Thyroid gland (tissue), 4 donors: Measurements from ENCODE around the gene TNPO3. TPM values are rescaled to one million over a fixed set of nuclear protein-coding genes. Genes with fewer than 3 reads are reported as not detected.

Experiments
- DNase-seq, 2 donors: peaks; one replicate each; pipeline ENCODE4 v3.0.0-alpha.2; 2019
- H3K27ac ChIP-seq, 3 donors: fragments of 200-600 bp; sonication (generic); 1 replicate in 2 of 3; 2 replicates in 1 of 3; pipeline ENCODE4 v1.5.1; 2016 to 2019; ENCODE audit warnings: mild to moderate bottlenecking in 1 of 3, moderate library complexity in 1 of 3
- H3K27me3 ChIP-seq: fragments of 200-600 bp; sonication (generic); one replicate; pipeline ENCODE4 v1.5.1; 2019
- H3K36me3 ChIP-seq, 2 donors: fragments of 200-600 bp; sonication (generic); one replicate each; pipeline ENCODE4 v1.5.1; 2016 to 2019
- H3K4me1 ChIP-seq, 2 donors: fragments of 200-600 bp; sonication (generic); one replicate each; pipeline ENCODE4 v1.5.1; 2017 to 2019
- H3K4me3 ChIP-seq, 3 donors: fragments of 200-600 bp; sonication (generic); replicated peaks in 1 of 3; 1 replicate in 2 of 3; 2 replicates in 1 of 3; pipeline ENCODE4 v1.5.1; 2016; ENCODE audit warnings: mild to moderate bottlenecking in 1 of 3
- H3K9me3 ChIP-seq: fragments of 200-600 bp; sonication (generic); one replicate; pipeline ENCODE4 v1.5.1; 2017
- POLR2A ChIP-seq, 2 donors: fragments of 450-650 bp; IDR thresholded peaks; one replicate each; pipeline ENCODE4 v1.6.1; 2017; ENCODE audit warnings: antibody characterized with exemption in 2 of 2, mild to moderate bottlenecking in 2 of 2, moderate library complexity in 1 of 2
- WGBS, 2 donors: methylation state at CpG; one replicate each; pipeline ENCODE4 v1.1.5; 2017; 5-methylcytosine and 5-hydroxymethylcytosine counted together
- intact Hi-C: fragments of 100-400 bp; cut with DNase I; formaldehyde crosslinking; loops from one replicate; pipeline ENCODE4 v1.15.1; 2023
- small RNA-seq: library from RNA; depleted of rRNA; stranded (forward); fragments of <200 nt; gene quantifications from one replicate; pipeline ENCODE3, GENCODE V24; 2016
- total RNA-seq, 4 donors: library from RNA; depleted of rRNA; stranded (reverse); fragments of >200 nt; gene quantifications; one replicate each; pipeline ENCODE4 v1.2.3, GENCODE V29; 2016
- TF ChIP-seq, protein P1 (sequence below), 6 experiments: fragments of 200-600 bp in 3 of 6; fragments of 450-650 bp in 3 of 6; sonication (generic) in 3 of 6; IDR thresholded peaks; one replicate each; pipeline ENCODE4 v1.5.1; 2016 to 2019; ENCODE audit warnings: antibody characterized with exemption in 6 of 6, mild to moderate bottlenecking in 2 of 6, inconsistent platforms in 1 of 6, moderate library complexity in 1 of 6

Gene TNPO3
- total RNA-seq, 4 donors from 2014 or later = 46.1 to 56.2 (median 51.8) TPM

- H3K4me1 ChIP-seq = peaks cover under 1% of the 10 kb centered on the region in 2 donors
- intact Hi-C loops = loop anchor here (5.0 kb wide), 2 partner anchors 188 to 308 kb away; no protein-coding TSS in a partner anchor
- no peak overlapping the region for H3K4me3 ChIP-seq
- DNase-seq = no peak
- 41 to 51% methylated on average over 8 of the region's 8 CpGs for WGBS, 2 donors
- H3K36me3 ChIP-seq = no peaks in the 10 kb centered on the region
- no peaks in the 10 kb centered on the region for H3K9me3 ChIP-seq
- TF ChIP-seq, protein P1, sequence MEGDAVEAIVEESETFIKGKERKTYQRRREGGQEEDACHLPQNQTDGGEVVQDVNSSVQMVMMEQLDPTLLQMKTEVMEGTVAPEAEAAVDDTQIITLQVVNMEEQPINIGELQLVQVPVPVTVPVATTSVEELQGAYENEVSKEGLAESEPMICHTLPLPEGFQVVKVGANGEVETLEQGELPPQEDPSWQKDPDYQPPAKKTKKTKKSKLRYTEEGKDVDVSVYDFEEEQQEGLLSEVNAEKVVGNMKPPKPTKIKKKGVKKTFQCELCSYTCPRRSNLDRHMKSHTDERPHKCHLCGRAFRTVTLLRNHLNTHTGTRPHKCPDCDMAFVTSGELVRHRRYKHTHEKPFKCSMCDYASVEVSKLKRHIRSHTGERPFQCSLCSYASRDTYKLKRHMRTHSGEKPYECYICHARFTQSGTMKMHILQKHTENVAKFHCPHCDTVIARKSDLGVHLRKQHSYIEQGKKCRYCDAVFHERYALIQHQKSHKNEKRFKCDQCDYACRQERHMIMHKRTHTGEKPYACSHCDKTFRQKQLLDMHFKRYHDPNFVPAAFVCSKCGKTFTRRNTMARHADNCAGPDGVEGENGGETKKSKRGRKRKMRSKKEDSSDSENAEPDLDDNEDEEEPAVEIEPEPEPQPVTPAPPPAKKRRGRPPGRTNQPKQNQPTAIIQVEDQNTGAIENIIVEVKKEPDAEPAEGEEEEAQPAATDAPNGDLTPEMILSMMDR (IDR thresholded peaks at IDR 0.05) = peak; percentile 37 to 71 (median 63)
- TF ChIP-seq POLR2A (IDR thresholded peaks at IDR 0.05) = no peak
- no peaks in the 10 kb centered on the region for H3K27me3 ChIP-seq
- H3K27ac ChIP-seq = no peak overlapping the region
Observed at GRCh38 chr7:128904381-128905197, 150.3 kb downstream of the TNPO3 start.

Small RNA genes within 50 kb of the gene (small RNA-seq; reads per million reads assigned to genes)
- gene RN7SL306P = not detected

Other genes with a start within 250 kb of the TNPO3 start
- gene FLNC, start 224.7 kb downstream of the TNPO3 start, total RNA-seq = 10 to 100 TPM in 2 of 4 donors, 1 to 10 TPM in 2; 5.7 to 12.6 (median 9.3) TPM
- 100 to 1,000 TPM in 1 of 4 donors, 10 to 100 TPM in 3; 49.6 to 109 (median 86.6) TPM for gene ATP6V1F, start 192.3 kb downstream of the TNPO3 start, total RNA-seq
- gene KCP, start 144.4 kb downstream of the TNPO3 start, total RNA-seq = under 1 TPM; 0.27 to 0.93 (median 0.61) TPM
- 1 to 10 TPM; 3.7 to 6.0 (median 4.9) TPM for gene IRF5, start 117.2 kb downstream of the TNPO3 start, total RNA-seq
- 10 to 100 TPM in 2 of 4 donors, 1 to 10 TPM in 2; 5.0 to 20.4 (median 10.4) TPM for gene TSPAN33, start 89.6 kb upstream of the TNPO3 start, total RNA-seq
- gene SMO, start 133.5 kb upstream of the TNPO3 start, total RNA-seq = 10 to 100 TPM; 10.5 to 17.4 (median 14.7) TPM
- 100 to 1,000 TPM in 2 of 4 donors, 10 to 100 TPM in 2; 83.2 to 149 (median 101) TPM for gene AHCYL2, start 169.9 kb upstream of the TNPO3 start, total RNA-seq